Measurements from ENCODE around the gene LEFTY1. TPM values are rescaled to one million over a fixed set of nuclear protein-coding genes. Genes with fewer than 3 reads are reported as not detected.
A peak's percentile ranks its signal among the peaks of the same experiment; 100 is the strongest.

Gene LEFTY1
- total and polyA plus RNA-seq, 2 of the 13 experiments (the other 11 are each of a cell fraction or from before 2014, with no cell fraction given) = 0.29 to 0.79 TPM

GRCh38 chr1:225882694-225883615 lies 6.0 kb downstream of the LEFTY1 start (continued):
- TF ChIP-seq, protein P1, sequence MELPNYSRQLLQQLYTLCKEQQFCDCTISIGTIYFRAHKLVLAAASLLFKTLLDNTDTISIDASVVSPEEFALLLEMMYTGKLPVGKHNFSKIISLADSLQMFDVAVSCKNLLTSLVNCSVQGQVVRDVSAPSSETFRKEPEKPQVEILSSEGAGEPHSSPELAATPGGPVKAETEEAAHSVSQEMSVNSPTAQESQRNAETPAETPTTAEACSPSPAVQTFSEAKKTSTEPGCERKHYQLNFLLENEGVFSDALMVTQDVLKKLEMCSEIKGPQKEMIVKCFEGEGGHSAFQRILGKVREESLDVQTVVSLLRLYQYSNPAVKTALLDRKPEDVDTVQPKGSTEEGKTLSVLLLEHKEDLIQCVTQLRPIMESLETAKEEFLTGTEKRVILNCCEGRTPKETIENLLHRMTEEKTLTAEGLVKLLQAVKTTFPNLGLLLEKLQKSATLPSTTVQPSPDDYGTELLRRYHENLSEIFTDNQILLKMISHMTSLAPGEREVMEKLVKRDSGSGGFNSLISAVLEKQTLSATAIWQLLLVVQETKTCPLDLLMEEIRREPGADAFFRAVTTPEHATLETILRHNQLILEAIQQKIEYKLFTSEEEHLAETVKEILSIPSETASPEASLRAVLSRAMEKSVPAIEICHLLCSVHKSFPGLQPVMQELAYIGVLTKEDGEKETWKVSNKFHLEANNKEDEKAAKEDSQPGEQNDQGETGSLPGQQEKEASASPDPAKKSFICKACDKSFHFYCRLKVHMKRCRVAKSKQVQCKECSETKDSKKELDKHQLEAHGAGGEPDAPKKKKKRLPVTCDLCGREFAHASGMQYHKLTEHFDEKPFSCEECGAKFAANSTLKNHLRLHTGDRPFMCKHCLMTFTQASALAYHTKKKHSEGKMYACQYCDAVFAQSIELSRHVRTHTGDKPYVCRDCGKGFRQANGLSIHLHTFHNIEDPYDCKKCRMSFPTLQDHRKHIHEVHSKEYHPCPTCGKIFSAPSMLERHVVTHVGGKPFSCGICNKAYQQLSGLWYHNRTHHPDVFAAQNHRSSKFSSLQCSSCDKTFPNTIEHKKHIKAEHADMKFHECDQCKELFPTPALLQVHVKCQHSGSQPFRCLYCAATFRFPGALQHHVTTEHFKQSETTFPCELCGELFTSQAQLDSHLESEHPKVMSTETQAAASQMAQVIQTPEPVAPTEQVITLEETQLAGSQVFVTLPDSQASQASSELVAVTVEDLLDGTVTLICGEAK (IDR thresholded peaks at IDR 0.05) = no peak
- TF ChIP-seq, protein P1 (CRISPR knock-in tag; IDR thresholded peaks at IDR 0.05) = no peak; the same call in 1 of the 2 replicates
- no peak; the same call in 1 of the 2 replicates for TF ChIP-seq ARID5B (CRISPR knock-in tag; IDR thresholded peaks at IDR 0.05)
- TF ChIP-seq ZC3H4 (CRISPR knock-in tag; IDR thresholded peaks at IDR 0.05; ENCODE audit: borderline replicate concordance) = no peak; the same call in 1 of the 2 replicates
- TF ChIP-seq PRDM15 (CRISPR knock-in tag; IDR thresholded peaks at IDR 0.05) = no peak; the same call in 1 of the 2 replicates
- no peak for TF ChIP-seq NR2F2 (IDR thresholded peaks at IDR 0.05; ENCODE audit: borderline replicate concordance, low read depth)
- TF ChIP-seq ZNF451 (CRISPR knock-in tag; IDR thresholded peaks at IDR 0.05) = no peak
- TF ChIP-seq ZNF850 (CRISPR knock-in tag; conservative IDR thresholded peaks at IDR 0.05) = 0 out of 2 replicates have a peak, but pooled peaks have one; percentile 72
- peak; percentile 40 for TF ChIP-seq ZBTB7B (CRISPR knock-in tag; IDR thresholded peaks at IDR 0.05)
